GM08714 (cell line): ENCODE data around the gene DSCAML1.

Source experiments
- H3K4me3 ChIP-seq: fragments of 200-500 bp; sonication (Bioruptor generic); 2 replicates; pipeline ENCODE4 v1.5.1; 2014; ENCODE audit warnings: mild to moderate bottlenecking, low read length, inconsistent platforms
- ZNF274 ChIP-seq: IDR thresholded peaks from 2 replicates; pipeline ENCODE4 v1.6.1; 2012; ENCODE audit warnings: mild to moderate bottlenecking, low read depth, low read length

Gene DSCAML1

DNA sequence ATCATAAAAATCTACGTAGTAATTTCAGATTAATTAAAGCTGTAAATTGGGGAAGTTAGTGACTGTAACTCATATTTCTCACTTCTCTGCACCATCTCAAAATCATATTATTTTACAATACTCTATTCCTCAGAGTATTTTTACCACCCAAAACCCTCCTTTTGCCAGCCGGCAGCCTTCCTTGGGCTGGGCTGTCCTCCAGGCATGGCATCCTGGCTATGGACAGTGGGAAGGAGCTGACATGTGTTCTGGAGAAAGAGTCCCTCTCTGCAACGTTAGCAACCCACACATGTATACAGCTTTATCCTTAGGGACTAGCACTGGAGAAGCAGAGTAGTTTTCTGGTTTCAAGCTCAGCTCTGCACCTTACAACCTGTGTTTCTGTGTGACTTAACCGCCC lies 86.8 kb downstream of the DSCAML1 start:
- no peak overlapping the region for H3K4me3 ChIP-seq
- TF ChIP-seq ZNF274, result no peak

DNA sequence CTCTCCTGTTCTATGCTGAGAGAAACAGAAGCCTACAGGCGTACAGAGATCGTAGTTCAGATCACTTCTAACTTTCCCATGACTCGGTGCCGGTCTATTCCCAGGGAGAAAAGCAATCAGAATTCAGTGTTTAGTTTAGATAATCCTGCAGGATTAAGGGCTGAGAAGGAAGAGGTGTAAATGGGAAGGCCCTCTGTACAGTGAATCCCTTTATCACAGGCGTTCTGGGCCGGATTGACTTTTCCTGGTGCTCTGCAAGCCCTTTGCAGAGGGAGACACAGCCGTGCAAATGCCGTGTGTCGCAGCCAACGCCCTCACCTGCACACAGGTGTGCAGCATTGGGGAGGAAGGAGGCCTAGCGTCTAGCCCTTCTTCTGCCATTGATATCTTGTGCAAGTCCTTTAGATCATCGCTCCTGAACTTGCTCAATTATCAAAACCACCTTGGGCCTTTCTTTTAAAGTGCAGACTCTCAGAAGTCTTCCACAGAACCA lies 90.6 kb downstream of the DSCAML1 start:
- no peak overlapping the region for H3K4me3 ChIP-seq
- TF ChIP-seq ZNF274, result no peak

DNA sequence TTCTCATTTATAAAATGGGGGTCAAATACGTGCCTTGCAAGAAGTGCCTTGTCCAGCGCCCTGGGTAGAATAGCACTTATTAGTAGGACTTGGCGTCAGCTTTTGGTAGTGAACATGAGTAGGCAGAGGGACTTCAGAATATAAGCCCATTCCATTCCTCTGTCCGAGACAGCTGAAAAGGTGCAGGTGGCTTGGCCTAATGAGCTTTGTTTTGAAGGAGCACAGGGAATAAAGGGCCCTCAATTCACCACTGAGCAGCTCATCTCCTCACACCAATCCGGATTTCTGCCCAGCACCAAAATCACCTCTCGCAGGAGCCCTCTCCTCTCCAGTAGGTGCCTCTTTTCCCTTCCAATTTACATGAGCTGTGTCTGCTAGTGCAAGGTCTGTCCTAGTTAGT lies 91.2 kb downstream of the DSCAML1 start:
- no peak for TF ChIP-seq ZNF274
- no peak overlapping the region for H3K4me3 ChIP-seq

- no peak for TF ChIP-seq ZNF274
- no peak overlapping the region for H3K4me3 ChIP-seq
Observed at GRCh38 chr11:117704395-117705100, 92.5 kb downstream of the DSCAML1 start.

- TF ChIP-seq ZNF274, result no peak
- H3K4me3 ChIP-seq, result no peak overlapping the region
Observed at GRCh38 chr11:117702946-117703598, 93.9 kb downstream of the DSCAML1 start.

DNA sequence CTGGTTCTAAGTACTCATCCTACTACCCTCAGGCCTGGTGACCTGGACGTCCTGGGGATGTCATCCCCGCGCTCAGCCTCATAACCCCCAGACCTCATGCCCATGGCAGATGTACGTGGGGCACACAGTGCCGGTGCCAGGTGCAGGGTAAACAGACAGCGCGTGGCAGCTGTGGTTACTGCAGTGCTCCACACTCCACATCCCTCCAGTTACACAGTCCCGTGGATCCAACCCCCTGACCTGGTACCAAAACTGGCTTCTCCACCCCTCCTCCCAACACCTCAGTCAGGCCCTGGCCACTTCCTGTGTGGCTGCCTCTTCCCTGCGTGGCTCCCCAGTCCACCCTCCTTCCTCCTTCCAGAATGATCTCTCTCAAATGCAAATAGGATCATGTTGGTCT lies 95.2 kb downstream of the DSCAML1 start:
- no peak for TF ChIP-seq ZNF274
- H3K4me3 ChIP-seq, result no peak overlapping the region

GRCh38 chr11:117700551-117700950 lies 96.5 kb downstream of the DSCAML1 start:
- H3K4me3 ChIP-seq, result no peak overlapping the region
- no peak for TF ChIP-seq ZNF274

GRCh38 chr11:117697319-117697718 lies 99.7 kb downstream of the DSCAML1 start:
- H3K4me3 ChIP-seq, result no peak overlapping the region
- no peak for TF ChIP-seq ZNF274

DNA sequence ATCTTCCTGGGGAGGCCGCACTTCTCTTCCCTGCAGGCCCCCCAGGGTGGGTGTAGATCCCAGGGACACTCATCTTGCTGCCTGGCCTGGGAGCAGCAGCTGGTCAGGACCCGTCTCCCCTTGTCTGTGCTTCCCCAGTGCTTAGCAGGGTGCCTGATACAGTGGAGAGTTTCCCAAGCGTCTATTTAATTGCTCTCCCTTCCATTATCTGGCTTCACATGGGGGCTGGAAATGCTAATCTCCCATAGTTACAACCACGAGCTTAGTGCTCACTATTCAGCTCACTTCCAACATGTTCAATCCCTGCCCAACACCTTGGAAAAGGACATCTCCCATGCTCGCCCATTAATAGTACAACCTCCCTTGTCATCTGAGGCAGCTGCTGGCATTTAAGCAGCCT lies 100.5 kb downstream of the DSCAML1 start:
- TF ChIP-seq ZNF274, result no peak
- H3K4me3 ChIP-seq, result no peak overlapping the region

DNA sequence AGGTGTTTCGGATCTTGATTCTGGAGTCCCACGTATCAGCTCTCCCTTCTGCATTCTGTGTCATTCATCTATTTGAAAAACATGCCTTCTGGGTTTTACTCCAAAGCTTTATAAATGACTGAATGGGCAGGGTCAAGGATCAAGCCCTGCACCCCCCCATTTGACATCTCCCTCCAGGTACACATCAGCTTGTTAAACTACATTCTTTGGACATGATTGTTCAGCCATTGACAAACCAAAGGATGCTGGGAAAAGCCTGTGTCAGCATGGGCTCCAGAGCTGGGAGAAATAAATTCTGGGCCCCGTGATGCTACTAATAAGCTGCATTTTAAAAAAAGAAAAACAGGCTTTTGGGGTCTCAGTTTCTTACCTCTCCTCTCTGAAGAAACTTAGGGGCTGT lies 103.7 kb downstream of the DSCAML1 start:
- H3K4me3 ChIP-seq, result no peak overlapping the region
- TF ChIP-seq ZNF274, result no peak

GRCh38 chr11:117691516-117691915 lies 105.5 kb downstream of the DSCAML1 start:
- TF ChIP-seq ZNF274, result no peak
- H3K4me3 ChIP-seq, result no peak overlapping the region

DNA sequence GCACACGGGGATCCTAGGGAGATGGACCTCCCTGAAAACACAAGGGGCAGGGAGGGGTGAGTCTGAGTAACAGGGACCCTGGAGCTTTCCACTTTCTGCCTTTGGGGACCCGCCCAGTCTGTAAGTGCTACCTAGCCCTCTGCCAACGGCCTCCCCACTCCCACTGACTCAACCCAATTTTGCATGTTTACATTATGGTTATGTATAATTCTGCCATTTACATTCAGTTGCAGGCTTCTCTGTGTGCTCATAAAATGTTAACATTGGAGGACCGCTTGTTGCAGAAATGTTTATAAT lies 105.8 kb downstream of the DSCAML1 start:
- H3K4me3 ChIP-seq, result no peak overlapping the region
- no peak for TF ChIP-seq ZNF274

- TF ChIP-seq ZNF274, result no peak
- no peak overlapping the region for H3K4me3 ChIP-seq
Observed at GRCh38 chr11:117690484-117691217, 106.4 kb downstream of the DSCAML1 start.

DNA sequence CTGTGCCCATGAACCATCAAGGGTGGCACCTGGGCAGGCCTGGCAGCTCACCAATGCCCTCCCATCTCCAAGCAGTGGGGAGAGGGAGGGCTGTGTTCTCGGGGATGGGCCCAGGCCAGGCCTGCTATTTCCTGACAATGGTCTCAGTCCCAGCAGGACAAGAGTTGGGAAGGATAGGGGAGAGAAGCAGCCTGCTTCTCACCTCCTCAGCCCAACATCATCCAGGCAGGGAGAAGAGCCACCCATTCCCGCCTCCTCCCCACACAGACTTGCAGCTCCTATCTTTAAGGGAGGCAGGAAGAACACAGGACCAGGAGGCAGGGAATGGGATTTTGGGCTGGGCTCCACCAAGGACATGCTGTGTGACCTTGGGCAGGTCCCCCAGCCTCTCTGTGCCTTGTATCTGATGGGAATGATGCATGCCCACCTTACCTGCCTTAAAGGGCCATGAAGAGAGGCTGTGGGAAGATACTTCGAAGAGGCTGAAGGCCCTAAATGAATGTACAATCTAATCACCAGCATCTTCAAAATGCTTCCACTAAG lies 108.7 kb downstream of the DSCAML1 start:
- no peak overlapping the region for H3K4me3 ChIP-seq
- TF ChIP-seq ZNF274, result no peak

GRCh38 chr11:117687776-117688175 lies 109.2 kb downstream of the DSCAML1 start:
- no peak overlapping the region for H3K4me3 ChIP-seq
- TF ChIP-seq ZNF274, result no peak
